Gastrocnemius medialis (tissue), 4 donors: ENCODE measurements around the gene USP6NL. TPM values are rescaled to one million over a fixed set of nuclear protein-coding genes. Genes with fewer than 3 reads are reported as not detected.
"Not testable (repeated sequence)": the region's sequence is repeated elsewhere in the genome, so short reads cannot be mapped to it uniquely, and the experiment has no call there.

Source experiments
- ATAC-seq, 2 donors: fragments of 150-250 bp; one replicate each; pipeline ENCODE4 v1.9.1; 2016
- DNase-seq, 2 donors: peaks; one replicate each; pipeline ENCODE4 v3.0.0-alpha.2; 2019
- H3K27ac ChIP-seq, 4 donors: fragments of 200-600 bp; sonication (generic); 1 replicate in 1 of 4; 2 replicates in 3 of 4; pipeline ENCODE4 v1.5.1; 2016 to 2018; ENCODE audit warnings: mild to moderate bottlenecking in 2 of 4, moderate library complexity in 1 of 4
- H3K27me3 ChIP-seq, 3 donors: fragments of 200-600 bp; sonication (generic) in 2 of 3; 1 replicate in 1 of 3; 2 replicates in 2 of 3; pipeline versions ENCODE4 v1.5.1 to v1.6.0; 2016 to 2019; ENCODE audit warnings: mild to moderate bottlenecking in 1 of 3, moderate library complexity in 1 of 3
- H3K36me3 ChIP-seq, 2 donors: fragments of 200-600 bp; sonication (generic) in 1 of 2; one replicate each; pipeline ENCODE4 v1.5.1; 2017 to 2018
- H3K4me1 ChIP-seq, 2 donors: fragments of 200-600 bp; sonication (generic) in 1 of 2; one replicate each; pipeline ENCODE4 v1.5.1; 2016 to 2017; ENCODE audit warnings: mild to moderate bottlenecking in 2 of 2
- H3K4me3 ChIP-seq, 4 donors: fragments of 200-600 bp; sonication (generic) in 3 of 4; 1 replicate in 1 of 4; 2 replicates in 3 of 4; pipeline ENCODE4 v1.5.1; 2016 to 2019; ENCODE audit warnings: mild to moderate bottlenecking in 2 of 4
- H3K9me3 ChIP-seq, 3 donors: fragments of 200-600 bp; sonication (generic) in 2 of 3; 1 replicate in 1 of 3; 2 replicates in 2 of 3; pipeline ENCODE4 v1.5.1; 2016 to 2019
- POLR2A ChIP-seq, 2 donors: fragments of 450-650 bp; IDR thresholded peaks; one replicate each; pipeline ENCODE4 v1.6.1; 2017; ENCODE audit warnings: antibody characterized with exemption in 2 of 2, mild to moderate bottlenecking in 2 of 2, moderate library complexity in 2 of 2
- in situ Hi-C, 4 donors: fragments of 200-750 bp; cut with MboI; loops; one replicate each; pipeline versions ENCODE4 v1.15.0 to v1.8.0; 2017; ENCODE audit warnings: low sequenced_read_pairs in 4 of 4
- intact Hi-C: fragments of 100-400 bp; cut with DNase I; formaldehyde crosslinking; loops from one replicate; pipeline ENCODE4 v1.15.1; 2023; ENCODE audit warnings: low total_unique reads
- total RNA-seq, 4 donors: library from RNA; depleted of rRNA; stranded (reverse); fragments of >200 nt; gene quantifications; one replicate each; pipeline versions ENCODE4 v1.1.0 to v1.2.3, GENCODE V29; 2016
- TF ChIP-seq, protein P1 (sequence below), 5 experiments: fragments of 450-650 bp in 3 of 5; fragments of 200-600 bp in 2 of 5; sonication (generic) in 2 of 5; IDR thresholded peaks in 4 of 5; conservative IDR thresholded peaks in 1 of 5; 1 replicate in 4 of 5; 2 replicates in 1 of 5; pipeline ENCODE4 v1.5.1; 2016 to 2019; ENCODE audit warnings: antibody characterized with exemption in 5 of 5, mild to moderate bottlenecking in 3 of 5, moderate library complexity in 3 of 5

The USP6NL gene
- total RNA-seq, 4 donors from 2014 or later, result 5.6 to 6.2 (median 5.9) TPM

DNA sequence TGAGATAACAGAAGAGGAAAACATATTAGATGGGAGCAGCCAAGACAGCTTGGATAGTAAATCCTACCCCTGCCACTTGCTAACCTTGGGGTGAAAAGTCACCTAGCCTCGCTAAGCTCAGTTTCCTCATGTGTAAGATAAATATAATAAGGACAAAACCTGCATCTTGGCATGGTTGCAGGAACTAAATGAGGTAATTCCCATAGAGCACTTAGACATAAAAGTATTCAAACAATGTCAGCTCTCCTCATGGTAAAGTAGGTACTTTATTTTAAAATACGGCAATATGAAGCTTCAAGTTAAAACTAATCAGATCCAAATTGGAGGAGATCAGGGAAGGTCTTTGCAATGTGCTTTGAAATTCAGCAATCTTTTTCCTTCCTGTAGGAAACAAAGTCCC is 113.1 kb downstream of the USP6NL start:
- no peak overlapping the region for H3K4me3 ChIP-seq
- ATAC-seq (no peak), DNase-seq (no peak)
- TF ChIP-seq POLR2A (IDR thresholded peaks at IDR 0.05), result no peak
- intact Hi-C loops, result no loop called here
- H3K27me3 ChIP-seq, result no peaks in the 10 kb centered on the region
- H3K27ac ChIP-seq, result no peak overlapping the region
- no peaks in the 10 kb centered on the region for H3K4me1 ChIP-seq
- no peaks in the 10 kb centered on the region for H3K9me3 ChIP-seq
- no peaks in the 10 kb centered on the region for H3K36me3 ChIP-seq
- in situ Hi-C loops, result no loop called here

DNA sequence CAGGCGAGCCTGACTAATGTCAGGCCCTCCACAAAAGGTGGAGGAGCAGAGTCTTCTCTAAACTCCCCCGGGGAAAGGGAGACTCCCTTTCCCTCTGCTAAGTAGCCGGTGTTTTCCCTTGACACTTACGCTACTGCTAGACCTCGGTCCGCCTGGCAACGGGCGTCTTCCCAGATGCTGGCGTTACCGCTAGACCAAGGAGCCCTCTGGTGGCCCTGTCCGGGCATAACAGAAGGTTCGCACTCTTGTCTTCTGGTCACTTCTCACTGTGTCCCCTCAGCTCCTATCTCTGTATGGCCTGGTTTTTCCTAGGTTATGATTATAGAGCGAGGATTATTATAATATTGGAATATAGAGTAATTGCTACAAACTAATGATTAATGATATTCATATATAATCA is 116.5 kb downstream of the USP6NL start:
- ATAC-seq, H3K9me3 ChIP-seq, intact Hi-C loops, H3K4me1 ChIP-seq, H3K4me3 ChIP-seq, H3K27me3 ChIP-seq, H3K27ac ChIP-seq, H3K36me3 ChIP-seq, in situ Hi-C loops: not testable (repeated sequence)
- TF ChIP-seq, protein P1, sequence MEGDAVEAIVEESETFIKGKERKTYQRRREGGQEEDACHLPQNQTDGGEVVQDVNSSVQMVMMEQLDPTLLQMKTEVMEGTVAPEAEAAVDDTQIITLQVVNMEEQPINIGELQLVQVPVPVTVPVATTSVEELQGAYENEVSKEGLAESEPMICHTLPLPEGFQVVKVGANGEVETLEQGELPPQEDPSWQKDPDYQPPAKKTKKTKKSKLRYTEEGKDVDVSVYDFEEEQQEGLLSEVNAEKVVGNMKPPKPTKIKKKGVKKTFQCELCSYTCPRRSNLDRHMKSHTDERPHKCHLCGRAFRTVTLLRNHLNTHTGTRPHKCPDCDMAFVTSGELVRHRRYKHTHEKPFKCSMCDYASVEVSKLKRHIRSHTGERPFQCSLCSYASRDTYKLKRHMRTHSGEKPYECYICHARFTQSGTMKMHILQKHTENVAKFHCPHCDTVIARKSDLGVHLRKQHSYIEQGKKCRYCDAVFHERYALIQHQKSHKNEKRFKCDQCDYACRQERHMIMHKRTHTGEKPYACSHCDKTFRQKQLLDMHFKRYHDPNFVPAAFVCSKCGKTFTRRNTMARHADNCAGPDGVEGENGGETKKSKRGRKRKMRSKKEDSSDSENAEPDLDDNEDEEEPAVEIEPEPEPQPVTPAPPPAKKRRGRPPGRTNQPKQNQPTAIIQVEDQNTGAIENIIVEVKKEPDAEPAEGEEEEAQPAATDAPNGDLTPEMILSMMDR (IDR thresholded peaks at IDR 0.05 in 4 of 5, conservative IDR thresholded peaks at IDR 0.05 in 1 of 5), result peak in 3 of 5 experiments; percentile 27 to 51 (median 27)
- peak; percentile 2 to 23 for DNase-seq

DNA sequence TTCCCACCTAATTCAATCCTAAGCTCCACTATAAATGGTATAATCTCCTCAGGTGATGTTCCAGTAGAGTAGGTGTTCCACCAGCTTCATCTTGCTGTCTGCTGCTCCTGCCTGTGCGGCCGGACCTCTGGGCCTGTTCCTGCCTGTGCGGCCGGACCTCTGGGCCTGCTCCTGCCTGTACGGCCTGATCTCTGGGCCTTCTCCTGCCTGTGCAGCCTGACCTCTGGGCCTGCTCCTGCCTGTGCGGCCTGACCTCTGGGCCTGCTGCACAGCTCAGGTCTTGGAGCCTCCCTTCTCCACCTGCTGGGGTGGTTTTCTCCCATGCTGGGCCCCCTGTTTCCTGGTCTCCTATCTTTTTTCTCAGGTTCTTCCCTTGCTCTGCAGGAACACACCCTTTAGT is 117.8 kb downstream of the USP6NL start:
- no peak overlapping the region for H3K4me3 ChIP-seq
- TF ChIP-seq, protein P1 (IDR thresholded peaks at IDR 0.05 in 4 of 5, conservative IDR thresholded peaks at IDR 0.05 in 1 of 5), result no peak
- TF ChIP-seq POLR2A (IDR thresholded peaks at IDR 0.05), result no peak
- H3K27me3 ChIP-seq, result no peaks in the 10 kb centered on the region
- in situ Hi-C loops (no loop called here), intact Hi-C loops (no loop called here)
- H3K36me3 ChIP-seq, result no peaks in the 10 kb centered on the region
- H3K4me1 ChIP-seq, result no peaks in the 10 kb centered on the region
- H3K9me3 ChIP-seq, result no peaks in the 10 kb centered on the region
- DNase-seq (no peak), ATAC-seq (no peak)
- H3K27ac ChIP-seq, result no peak overlapping the region

DNA sequence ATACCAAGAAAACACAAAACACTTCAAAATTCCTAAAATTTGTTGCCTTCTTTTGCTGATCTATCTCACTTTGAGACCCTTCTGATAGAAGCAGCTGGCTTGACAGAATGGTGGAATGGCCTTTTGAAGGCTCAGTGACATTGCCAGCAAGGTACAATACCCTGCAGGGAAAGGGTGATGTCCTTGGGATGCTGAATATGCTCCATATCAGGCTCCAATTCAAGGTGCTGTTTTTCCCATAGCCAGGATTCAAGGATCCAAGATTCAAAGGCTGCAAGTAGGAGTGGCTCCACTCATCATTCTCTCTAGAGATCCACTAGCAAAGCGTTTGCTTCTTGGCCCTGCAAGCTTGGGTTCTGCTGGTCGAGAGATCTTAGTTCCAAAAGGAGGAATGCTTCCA is 120.4 kb downstream of the USP6NL start:
- in situ Hi-C loops, result no loop called here

DNA sequence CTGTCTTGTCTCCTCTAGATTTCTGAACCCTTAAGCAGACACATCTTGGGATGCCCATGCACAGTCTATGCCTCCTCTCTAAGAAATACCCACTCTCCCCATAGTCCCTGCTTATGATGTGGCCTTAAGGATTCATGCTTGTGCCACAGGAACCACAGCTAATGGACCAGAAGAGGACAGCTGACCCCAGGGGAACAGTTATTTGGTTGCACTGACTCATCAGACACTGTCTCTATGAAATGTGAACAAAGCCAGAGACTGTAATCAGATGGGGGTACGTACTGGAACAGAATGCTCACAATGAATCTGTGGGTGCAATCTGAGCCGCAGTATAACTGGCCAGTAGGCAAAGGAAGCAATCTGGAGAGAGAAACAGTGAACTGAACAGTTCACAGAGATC is 121.9 kb downstream of the USP6NL start:
- intact Hi-C loops, result no loop called here
- DNase-seq (no peak), ATAC-seq (no peak)
- Histone ChIP-seq H3K4me3 (no peak overlapping the region), H3K27me3 (no peaks in the 10 kb centered on the region), H3K36me3 (no peaks in the 10 kb centered on the region), H3K4me1 (no peaks in the 10 kb centered on the region), H3K27ac (no peak overlapping the region), H3K9me3 (no peaks in the 10 kb centered on the region)
- in situ Hi-C loops, result no loop called here
- TF ChIP-seq, protein P1 (IDR thresholded peaks at IDR 0.05 in 4 of 5, conservative IDR thresholded peaks at IDR 0.05 in 1 of 5), result no peak
- TF ChIP-seq POLR2A (IDR thresholded peaks at IDR 0.05), result no peak

More for the DNA sequence above, 120.4 kb downstream of the USP6NL start:
- intact Hi-C loops, result no loop called here
- TF ChIP-seq POLR2A (IDR thresholded peaks at IDR 0.05), result no peak
- TF ChIP-seq, protein P1 (IDR thresholded peaks at IDR 0.05 in 4 of 5, conservative IDR thresholded peaks at IDR 0.05 in 1 of 5), result no peak
- DNase-seq, result no peak
- Histone ChIP-seq H3K36me3 (no peaks in the 10 kb centered on the region), H3K9me3 (no peaks in the 10 kb centered on the region), H3K27me3 (no peaks in the 10 kb centered on the region), H3K4me1 (no peaks in the 10 kb centered on the region), H3K4me3 (no peak overlapping the region), H3K27ac (no peak overlapping the region)
- no peak for ATAC-seq
